Right atrium auricular region (tissue), 2 donors: ENCODE measurements around the gene IFITM2. TPM values are rescaled to one million over a fixed set of nuclear protein-coding genes. Genes with fewer than 3 reads are reported as not detected.

Experiments
- DNase-seq: peaks from one replicate; pipeline ENCODE4 v3.0.0-alpha.2; 2019; ENCODE audit warnings: low spot score
- H3K27ac ChIP-seq, 2 donors: fragments of 200-600 bp; sonication (generic); 1 replicate in 1 of 2; 2 replicates in 1 of 2; pipeline ENCODE4 v1.5.1; 2016 to 2019
- H3K27me3 ChIP-seq, 2 donors: fragments of 200-600 bp; sonication (generic); one replicate each; pipeline versions ENCODE4 v1.5.1 to v1.6.0; 2017 to 2019
- H3K36me3 ChIP-seq: fragments of 200-600 bp; sonication (generic); one replicate; pipeline ENCODE4 v1.5.1; 2016
- H3K4me1 ChIP-seq, 2 donors: fragments of 200-600 bp; sonication (generic); one replicate each; pipeline versions ENCODE4 v1.5.1 to v1.6.0; 2017 to 2019
- H3K4me3 ChIP-seq, 2 donors: fragments of 200-600 bp; sonication (generic); 1 replicate in 1 of 2; 2 replicates in 1 of 2; pipeline ENCODE4 v1.5.1; 2017 to 2019; ENCODE audit warnings: mild to moderate bottlenecking in 1 of 2, moderate library complexity in 1 of 2
- H3K9me3 ChIP-seq, 2 donors: fragments of 200-600 bp; sonication (generic); one replicate each; pipeline ENCODE4 v1.5.1; 2019
- total RNA-seq, 2 donors: library from RNA; depleted of rRNA; stranded (reverse); fragments of >200 nt; gene quantifications; one replicate each; pipeline ENCODE4 v1.1.0, GENCODE V29; 2016
- TF ChIP-seq, protein P1 (sequence below), 2 donors: fragments of 200-600 bp; sonication (generic); IDR thresholded peaks; one replicate each; pipeline ENCODE4 v1.5.1; 2019; ENCODE audit warnings: antibody characterized with exemption in 2 of 2

Gene IFITM2
- total RNA-seq, 2 donors from 2014 or later, result 120 to 296 TPM

DNA sequence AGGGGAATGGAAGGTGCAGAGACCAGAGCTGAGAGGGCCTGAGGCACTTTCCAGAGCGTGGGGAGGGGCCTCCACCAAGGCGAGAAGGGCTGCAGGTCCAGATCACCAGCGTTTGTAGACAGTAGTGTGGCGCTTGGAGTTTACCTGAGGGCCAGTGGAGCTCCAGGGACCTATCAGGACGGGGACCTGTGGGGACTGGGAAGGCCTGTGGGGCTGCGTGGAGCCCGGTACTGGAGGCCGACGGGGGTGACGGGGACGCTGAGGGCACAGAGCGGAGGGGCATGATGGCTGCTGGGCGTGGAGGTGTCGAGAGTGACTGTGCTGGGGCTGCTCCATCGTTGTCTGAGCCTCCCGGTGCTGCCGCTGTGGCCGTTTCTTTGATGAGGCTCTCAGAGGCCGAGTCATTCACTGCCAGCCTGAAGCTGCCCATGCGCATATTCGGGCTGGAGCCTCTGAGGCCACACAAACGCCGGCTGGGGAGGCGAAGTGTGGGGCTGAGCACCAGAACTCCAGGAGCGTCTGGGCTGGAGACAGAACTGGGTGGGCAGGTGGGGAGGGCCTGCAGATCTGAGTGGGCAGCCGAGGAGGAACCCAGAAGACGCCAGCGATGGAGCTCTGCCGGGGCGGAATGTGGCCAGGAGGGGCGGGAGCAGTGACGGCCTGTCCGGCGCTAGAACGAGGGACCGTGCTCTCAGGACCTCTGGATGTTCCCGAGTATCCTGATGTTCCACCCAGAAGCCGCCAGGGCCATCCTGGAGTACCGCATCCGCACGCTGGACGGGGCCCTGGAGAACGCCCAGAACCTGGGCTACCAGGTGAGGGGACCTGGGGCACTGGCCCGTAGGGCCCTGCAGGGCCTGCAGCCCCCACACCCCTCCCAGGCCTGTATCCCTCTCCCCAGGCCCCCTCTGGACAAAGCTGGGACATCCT is 16.1 kb upstream of the IFITM2 start:
- no peaks in the 10 kb centered on the region for H3K9me3 ChIP-seq
- H3K27me3 ChIP-seq, result no peaks in the 10 kb centered on the region
- no peaks in the 10 kb centered on the region for H3K36me3 ChIP-seq
- no peak overlapping the region for H3K27ac ChIP-seq
- H3K4me1 ChIP-seq, result peaks cover 0 to 23% of the 10 kb centered on the region in 2 donors
- DNase-seq, result no peak
- H3K4me3 ChIP-seq, result no peak overlapping the region
- TF ChIP-seq, protein P1, sequence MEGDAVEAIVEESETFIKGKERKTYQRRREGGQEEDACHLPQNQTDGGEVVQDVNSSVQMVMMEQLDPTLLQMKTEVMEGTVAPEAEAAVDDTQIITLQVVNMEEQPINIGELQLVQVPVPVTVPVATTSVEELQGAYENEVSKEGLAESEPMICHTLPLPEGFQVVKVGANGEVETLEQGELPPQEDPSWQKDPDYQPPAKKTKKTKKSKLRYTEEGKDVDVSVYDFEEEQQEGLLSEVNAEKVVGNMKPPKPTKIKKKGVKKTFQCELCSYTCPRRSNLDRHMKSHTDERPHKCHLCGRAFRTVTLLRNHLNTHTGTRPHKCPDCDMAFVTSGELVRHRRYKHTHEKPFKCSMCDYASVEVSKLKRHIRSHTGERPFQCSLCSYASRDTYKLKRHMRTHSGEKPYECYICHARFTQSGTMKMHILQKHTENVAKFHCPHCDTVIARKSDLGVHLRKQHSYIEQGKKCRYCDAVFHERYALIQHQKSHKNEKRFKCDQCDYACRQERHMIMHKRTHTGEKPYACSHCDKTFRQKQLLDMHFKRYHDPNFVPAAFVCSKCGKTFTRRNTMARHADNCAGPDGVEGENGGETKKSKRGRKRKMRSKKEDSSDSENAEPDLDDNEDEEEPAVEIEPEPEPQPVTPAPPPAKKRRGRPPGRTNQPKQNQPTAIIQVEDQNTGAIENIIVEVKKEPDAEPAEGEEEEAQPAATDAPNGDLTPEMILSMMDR (IDR thresholded peaks at IDR 0.05), result no peak

DNA sequence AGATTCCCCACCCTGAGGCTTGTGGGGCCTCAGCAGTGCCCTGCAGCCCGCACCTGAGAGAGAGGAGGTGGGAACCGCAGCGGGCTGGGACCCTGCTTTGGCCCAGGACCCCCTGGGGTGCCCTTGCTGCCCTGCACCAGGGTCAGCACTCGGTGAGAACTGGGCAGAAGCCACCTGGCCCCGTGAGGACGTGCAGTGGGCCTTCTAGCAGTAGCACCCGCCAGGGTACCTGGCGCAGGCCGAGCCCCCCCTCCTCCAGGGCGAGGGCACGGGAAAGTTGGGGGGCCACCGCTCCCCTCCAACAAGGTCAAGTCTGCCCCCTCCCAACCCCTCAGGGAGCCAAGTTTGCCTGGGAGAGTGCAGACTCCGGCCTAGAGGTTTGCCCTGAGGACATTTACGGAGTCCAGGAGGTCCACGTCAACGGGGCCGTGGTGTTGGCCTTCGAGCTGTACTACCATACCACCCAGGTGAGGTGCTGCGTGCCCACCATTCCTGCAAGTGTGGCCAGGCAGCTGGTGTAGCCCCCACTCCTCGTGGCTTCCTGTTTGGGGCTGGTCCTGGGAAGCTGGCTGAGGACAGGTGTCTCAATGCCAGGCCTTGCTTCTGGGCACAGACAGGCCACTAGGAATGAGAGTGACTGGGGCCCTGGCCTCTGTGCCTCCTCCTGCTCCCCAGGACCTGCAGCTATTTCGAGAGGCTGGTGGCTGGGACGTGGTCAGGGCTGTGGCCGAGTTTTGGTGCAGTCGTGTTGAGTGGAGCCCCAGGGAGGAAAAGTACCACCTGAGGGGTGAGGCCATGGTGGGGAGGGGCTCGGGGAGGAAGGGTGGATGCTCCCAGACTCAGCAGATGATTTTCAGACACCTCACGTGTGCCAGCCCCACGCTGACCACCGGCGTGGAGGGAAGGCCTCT is 15.2 kb upstream of the IFITM2 start:
- Histone ChIP-seq H3K4me3 (no peak overlapping the region), H3K27me3 (no peaks in the 10 kb centered on the region), H3K9me3 (no peaks in the 10 kb centered on the region), H3K27ac (no peak overlapping the region), H3K36me3 (no peaks in the 10 kb centered on the region), H3K4me1 (peaks cover 0 to 23% of the 10 kb centered on the region in 2 donors)
- TF ChIP-seq, protein P1 (IDR thresholded peaks at IDR 0.05), result no peak
- DNase-seq, result no peak

DNA sequence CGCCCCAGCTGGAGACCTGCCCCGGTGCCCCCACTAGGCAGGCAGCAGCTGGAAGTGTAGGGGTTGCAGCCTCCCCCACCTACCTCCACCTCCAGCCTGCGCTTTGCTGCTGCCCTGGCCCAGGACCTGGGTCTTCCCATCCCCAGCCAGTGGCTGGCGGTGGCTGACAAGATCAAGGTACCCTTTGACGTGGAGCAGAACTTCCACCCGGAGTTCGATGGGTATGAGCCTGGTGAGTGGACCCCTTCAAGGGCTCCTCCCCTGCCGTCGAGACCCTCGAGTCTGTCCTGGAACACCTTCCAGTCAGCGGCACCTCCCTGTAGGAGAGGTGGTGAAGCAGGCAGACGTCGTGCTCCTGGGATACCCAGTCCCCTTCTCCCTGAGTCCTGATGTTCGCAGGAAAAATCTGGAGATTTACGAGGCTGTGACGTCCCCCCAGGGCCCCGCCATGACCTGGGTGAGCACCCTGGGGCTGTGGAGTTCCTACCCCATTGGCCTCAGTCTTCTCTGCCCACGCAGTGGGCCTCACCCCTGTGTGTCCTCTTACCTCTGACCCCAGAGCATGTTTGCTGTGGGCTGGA is 14.3 kb upstream of the IFITM2 start:
- TF ChIP-seq, protein P1 (IDR thresholded peaks at IDR 0.05), result no peak
- peaks cover 0 to 16% of the 10 kb centered on the region in 2 donors for H3K4me1 ChIP-seq
- no peak overlapping the region for H3K4me3 ChIP-seq
- no peak overlapping the region for H3K27ac ChIP-seq
- no peaks in the 10 kb centered on the region for H3K27me3 ChIP-seq
- no peaks in the 10 kb centered on the region for H3K9me3 ChIP-seq
- H3K36me3 ChIP-seq, result no peaks in the 10 kb centered on the region
- DNase-seq, result no peak

DNA sequence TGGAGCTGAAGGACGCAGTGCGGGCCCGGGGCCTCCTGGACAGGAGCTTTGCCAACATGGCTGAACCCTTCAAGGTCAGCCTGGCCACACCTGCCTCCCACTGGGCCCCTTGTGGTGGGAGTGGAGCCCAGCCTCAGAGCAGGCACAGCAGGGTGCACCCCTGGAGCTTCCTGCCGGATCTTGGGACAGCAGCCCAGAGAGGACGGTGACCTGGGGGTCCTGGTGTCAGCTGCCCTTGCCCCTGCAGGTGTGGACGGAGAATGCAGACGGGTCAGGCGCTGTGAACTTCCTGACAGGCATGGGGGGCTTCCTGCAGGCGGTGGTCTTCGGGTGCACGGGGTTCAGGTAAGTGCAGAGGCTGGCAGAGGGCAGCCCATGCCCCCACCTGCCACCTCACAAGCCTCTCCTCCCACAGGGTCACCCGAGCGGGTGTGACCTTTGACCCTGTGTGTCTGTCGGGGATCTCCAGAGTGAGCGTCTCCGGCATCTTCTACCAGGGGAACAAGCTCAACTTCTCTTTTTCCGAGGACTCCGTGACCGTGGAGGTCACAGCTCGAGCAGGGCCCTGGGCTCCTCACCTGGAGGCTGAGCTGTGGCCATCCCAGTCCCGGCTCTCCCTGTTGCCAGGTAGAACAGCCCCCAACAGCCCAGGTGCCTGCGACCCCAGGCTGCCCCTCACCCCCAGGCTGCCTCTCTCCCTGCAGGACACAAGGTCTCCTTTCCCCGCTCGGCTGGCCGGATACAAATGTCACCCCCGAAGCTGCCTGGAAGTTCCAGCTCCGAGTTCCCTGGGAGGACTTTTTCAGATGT is 13.6 kb upstream of the IFITM2 start:
- Histone ChIP-seq H3K36me3 (no peaks in the 10 kb centered on the region), H3K27ac (no peak overlapping the region), H3K4me3 (no peak overlapping the region), H3K27me3 (peaks cover 0 to 4% of the 10 kb centered on the region in 2 donors), H3K4me1 (peaks cover 0 to 11% of the 10 kb centered on the region in 2 donors), H3K9me3 (no peaks in the 10 kb centered on the region)
- TF ChIP-seq, protein P1 (IDR thresholded peaks at IDR 0.05), result no peak
- DNase-seq, result no peak

DNA sequence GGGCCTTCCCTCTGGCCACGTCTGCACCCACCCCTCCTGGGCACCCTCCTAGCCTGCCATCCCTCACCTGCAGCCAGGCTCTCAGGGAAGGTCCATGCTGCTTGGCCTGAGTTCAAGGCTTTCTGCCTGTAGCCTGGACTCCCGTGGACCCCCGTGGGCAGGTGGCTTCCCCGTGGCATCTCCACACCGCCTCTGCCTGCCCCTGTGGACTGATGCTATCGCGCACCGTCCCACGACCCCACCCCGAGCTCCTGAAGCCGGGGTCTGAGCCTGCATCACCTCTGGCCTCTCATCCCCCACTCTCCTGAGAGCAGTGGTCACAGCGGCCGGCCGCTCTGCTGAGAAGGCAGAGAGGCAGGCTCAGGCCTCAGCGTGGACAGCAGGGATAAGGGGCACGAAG is 12.8 kb upstream of the IFITM2 start:
- H3K9me3 ChIP-seq, result no peaks in the 10 kb centered on the region
- H3K27ac ChIP-seq, result no peak overlapping the region
- H3K36me3 ChIP-seq, result no peaks in the 10 kb centered on the region
- peaks cover 0 to 5% of the 10 kb centered on the region in 2 donors for H3K4me1 ChIP-seq
- DNase-seq, result no peak
- H3K4me3 ChIP-seq, result no peak overlapping the region
- TF ChIP-seq, protein P1 (IDR thresholded peaks at IDR 0.05), result no peak
- H3K27me3 ChIP-seq, result peaks cover 0 to 6% of the 10 kb centered on the region in 2 donors
